Subcutaneous adipose tissue (tissue), 4 donors: Measurements from ENCODE around the gene CELF5. TPM values are rescaled to one million over a fixed set of nuclear protein-coding genes. Genes with fewer than 3 reads are reported as not detected.

Experiments used
- CTCF ChIP-seq: fragments of 450-650 bp; IDR thresholded peaks from one replicate; pipeline ENCODE4 v1.5.1; 2016; ENCODE audit warnings: low read depth, mild to moderate bottlenecking, control low read depth, antibody characterized with exemption, moderate library complexity
- total RNA-seq, 4 donors: library from RNA; depleted of rRNA; stranded (reverse); fragments of >200 nt; gene quantifications; one replicate each; pipeline ENCODE4 v1.1.0, GENCODE V29; 2016

The CELF5 gene
- total RNA-seq, 4 donors from 2014 or later: not detected

- no peak for TF ChIP-seq CTCF
These were observed 104.3 kb downstream of the CELF5 start for GRCh38 chr19:3328743-3329142.

- no peak for TF ChIP-seq CTCF
These were observed 105.6 kb downstream of the CELF5 start for GRCh38 chr19:3330047-3330446.

- no peak for TF ChIP-seq CTCF
These were observed 108.6 kb downstream of the CELF5 start for GRCh38 chr19:3333020-3333583.

- no peak for TF ChIP-seq CTCF
These were observed 109.2 kb downstream of the CELF5 start for GRCh38 chr19:3333662-3334061.

GRCh38 chr19:3335431-3336350, 111.2 kb downstream of the CELF5 start:
- TF ChIP-seq CTCF: no peak

- no peak for TF ChIP-seq CTCF
These were observed 111.9 kb downstream of the CELF5 start for GRCh38 chr19:3336351-3336679.

GRCh38 chr19:3336680-3337523, 112.4 kb downstream of the CELF5 start:
- no peak for TF ChIP-seq CTCF
